ENCODE results near the gene UBL4A.

Gene UBL4A

DNA sequence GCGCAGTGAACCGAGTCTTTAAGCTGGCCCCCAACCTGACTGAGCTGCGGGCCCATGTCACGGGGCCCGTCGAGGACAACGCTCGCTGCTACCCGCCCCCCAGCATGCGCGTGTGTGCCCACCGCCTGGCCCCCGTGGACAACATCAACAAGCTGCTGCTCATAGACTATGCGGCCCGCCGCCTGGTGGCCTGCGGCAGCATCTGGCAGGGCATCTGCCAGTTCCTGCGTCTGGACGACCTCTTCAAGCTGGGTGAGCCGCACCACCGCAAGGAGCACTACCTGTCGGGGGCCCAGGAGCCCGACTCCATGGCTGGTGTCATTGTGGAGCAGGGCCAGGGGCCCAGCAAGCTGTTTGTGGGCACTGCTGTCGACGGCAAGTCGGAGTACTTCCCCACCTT lies 26.1 kb downstream of the UBL4A start:
- DNase-seq = peak; percentile 43 to 87

DNA sequence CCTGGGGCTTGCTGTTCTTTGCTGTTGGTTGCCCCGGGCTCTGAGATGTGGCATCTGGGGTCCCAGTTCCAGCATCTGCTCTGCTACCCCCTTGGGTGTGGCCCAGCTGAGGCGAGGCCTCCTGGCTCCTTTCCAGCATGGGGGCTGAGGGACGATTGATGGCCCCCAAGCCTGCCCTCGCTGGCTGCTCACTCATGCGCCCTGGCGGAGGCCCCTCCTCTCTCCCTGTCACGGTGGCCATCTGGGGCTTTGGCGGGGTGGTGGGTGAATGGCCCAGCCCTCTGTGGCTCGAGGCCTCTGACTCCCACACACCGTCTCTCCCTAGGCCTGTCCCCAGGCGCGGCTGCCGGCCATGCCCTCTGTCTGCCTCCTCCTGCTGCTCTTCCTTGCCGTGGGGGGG lies 26.6 kb downstream of the UBL4A start:
- DNase-seq = peak; percentile 66 to 87

DNA sequence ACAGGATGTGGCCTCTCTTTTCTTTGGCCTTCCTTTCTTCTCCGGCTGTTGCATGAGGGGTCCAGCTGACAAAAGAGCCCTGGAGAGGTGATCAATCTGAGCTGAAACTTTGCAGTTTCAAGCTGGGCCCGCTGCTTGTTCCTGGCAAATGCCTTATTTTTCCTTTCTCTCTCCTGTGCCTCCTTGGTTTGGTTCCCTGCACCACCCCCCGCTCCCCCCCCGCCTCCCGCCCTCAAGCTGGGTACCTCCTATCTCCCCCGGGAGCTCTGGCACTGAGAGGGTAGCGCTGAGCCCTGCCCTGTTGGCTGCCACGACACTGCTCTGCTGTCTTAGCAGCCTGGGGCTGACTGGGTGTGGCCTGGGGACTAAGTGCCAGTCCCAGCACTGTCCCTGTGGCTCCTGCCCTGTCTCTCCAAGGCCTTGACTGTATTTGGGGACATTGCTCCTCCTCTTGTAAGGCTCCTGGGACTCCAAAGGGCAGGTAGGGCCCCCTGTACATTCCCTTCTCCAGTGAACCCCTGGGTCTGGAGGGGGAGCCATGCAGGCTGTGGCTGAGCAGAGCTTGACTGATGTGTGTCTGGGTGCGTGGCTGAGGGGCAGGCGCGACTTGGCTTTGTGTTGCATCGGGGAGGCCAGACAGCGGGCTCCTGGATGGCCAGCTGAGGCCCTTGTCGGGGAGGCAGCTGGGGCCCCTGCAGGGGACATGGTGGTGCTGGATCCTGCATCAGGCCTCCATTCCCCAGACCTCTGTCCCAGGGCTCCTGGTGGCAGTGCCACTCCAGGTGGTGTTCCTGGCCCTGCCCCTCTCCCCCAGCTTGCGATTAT lies 27.2 kb downstream of the UBL4A start:
- peak; percentile 41 to 61 for DNase-seq

DNA sequence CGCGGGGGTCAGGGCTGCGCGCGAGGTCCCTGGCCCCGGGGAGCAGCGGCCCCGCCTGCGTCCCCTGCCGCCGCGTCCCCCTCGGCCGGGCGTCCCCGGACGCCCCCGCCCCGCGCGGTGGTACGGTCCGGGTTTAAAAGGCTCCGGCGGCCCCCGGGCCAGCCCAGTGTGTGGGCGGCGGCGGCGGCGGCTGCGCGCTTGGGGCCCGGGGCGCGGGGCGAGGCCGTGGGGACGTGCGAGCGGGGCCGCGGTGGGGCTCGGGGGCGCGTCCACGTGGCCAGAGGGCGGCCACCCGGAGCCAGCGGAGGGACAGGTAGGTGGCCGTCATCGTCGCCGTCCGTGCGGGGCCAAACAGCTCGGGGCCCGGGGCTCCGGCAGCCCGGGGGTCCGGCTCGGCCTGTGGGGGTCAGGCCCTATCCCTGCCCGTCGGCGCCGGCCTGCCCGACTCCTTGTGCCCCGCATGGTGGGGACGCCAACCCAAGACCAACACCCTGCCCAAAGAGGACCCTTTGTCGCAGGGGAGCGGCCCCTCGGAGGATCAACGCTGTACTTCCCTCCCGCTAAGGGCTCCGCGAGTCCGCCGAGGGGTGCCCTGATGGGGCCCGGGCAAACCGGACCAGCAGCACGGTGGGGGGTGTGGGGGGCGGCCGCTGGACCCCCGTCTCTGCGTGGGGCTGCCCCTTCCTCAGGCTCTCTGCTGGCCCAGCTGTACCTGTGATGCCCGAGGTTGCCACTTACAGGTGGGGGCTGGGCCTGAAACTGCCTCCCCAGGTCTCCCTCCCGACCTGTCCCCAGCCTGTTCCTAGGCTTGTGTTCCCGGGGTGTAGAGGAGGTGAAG lies 28.1 kb downstream of the UBL4A start, which contains the start of gene PLXNA3:
PLXNA3 (plus strand) TSS at position 166 of the 838 bp plus-strand sequence. CDS start 1,903 bp downstream, outside the sequence.
- peak in 1 of 2 experiments; percentile 59 for DNase-seq

DNA sequence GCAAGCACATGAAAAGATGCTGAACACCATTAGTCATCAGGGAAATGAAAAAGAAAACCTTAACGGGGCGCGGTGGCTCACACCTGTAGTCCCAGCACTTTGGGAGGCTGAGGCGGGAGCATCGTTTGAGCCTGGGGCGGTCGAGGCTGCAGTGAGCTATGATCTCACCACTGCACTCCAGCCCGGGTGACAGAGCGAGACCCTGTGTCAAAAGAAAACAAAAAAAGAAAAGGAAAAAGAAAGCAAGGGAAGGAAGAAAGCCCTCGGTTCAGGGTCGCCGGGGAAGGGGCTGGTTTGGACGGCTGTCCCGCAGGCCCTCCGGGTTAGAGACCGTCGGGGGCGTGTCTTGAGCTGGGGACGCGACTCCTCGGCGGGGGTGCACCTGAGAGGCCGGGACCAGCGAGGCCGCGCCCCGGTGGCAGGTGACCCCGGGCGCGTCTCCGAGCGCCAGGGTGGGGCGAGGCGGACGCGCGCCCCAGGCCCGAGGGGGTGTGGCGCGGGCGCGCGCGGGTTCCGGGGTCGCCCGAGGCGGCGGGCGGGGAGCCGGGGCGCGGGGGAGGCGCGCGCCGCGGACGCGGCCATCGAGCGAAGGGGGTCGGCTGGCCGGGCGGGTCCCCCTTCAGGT lies 28.8 kb downstream of the UBL4A start:
- DNase-seq = peak in 1 of 2 experiments; percentile 59

DNA sequence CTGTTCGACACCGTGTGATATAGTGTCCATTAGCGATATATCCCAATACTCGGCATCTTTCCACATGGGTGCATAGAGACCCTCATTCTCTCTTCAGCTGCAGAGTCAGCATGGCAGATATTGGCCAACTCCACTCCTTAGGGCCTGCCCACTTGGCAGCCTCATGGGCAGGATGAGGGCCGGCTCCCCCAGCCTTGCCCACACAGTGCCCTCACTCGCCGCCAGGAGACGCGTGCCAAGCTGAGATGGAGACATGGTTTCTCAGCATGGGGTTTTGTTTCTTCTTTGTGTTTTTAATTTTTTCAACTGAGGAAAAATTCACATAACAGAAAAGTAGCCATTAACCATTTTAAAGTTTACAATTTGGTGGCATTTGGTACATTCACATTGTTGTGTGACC lies 33.6 kb downstream of the UBL4A start:
- no peak for DNase-seq

DNA sequence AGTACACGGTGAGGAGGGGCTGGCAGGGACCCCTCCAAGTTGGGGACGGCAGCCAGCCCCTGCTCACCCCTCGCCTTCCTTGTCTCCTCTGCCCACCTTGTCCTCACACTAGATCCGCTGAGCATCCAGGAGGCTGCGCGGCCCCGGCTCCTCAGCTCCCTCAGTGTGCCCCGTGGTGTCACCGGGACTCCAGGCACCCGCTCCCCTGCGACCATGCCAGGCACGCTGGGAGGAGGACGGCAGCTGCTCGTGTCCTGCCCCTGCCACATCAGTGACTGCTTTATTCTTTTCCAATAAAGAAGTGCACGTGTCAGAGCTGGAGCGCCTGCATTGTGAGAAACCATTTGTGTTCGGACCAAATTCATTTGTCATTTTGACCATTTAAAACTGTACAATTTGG lies 36.1 kb downstream of the UBL4A start:
- no peak for DNase-seq

DNA sequence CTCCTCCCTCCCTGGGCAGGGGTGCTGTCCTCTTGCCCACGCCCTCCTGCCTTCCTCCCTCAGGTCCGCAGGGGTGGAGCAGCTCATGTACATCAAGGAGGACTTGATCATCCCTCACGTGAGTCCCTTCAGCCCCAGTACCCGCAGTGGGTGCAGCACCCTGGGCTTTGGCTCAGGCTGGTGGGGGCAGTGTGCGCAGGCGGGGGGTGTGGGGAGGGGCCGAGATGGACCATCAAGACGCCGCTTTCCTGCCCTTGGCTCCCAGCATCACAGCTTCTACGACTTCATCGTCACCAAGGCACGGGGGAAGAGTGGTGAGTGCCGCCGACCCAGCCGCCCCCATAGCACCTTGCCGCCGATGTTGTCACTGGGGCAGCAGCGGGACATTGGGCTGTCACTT lies 36.8 kb downstream of the UBL4A start:
- DNase-seq = no peak

DNA sequence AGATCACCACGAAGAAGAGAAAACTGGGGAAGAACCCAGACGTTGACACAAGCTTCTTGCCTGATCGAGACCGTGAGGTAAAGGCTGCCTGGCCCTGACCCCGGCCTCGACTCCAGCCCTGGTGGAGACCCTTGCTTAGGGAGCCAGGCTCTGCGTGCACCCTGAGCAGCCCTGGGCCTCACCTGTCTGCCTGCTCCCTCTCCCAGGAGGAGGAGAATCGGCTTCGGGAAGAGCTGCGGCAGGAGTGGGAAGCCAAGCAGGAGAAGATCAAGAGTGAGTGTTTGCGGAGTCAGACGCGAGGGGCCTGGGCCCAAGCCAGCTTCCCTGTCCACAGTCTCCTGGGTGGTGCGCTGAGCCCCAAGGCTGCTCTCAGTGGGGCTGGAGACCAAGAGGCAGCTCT lies 37.9 kb downstream of the UBL4A start:
- DNase-seq = no peak

DNA sequence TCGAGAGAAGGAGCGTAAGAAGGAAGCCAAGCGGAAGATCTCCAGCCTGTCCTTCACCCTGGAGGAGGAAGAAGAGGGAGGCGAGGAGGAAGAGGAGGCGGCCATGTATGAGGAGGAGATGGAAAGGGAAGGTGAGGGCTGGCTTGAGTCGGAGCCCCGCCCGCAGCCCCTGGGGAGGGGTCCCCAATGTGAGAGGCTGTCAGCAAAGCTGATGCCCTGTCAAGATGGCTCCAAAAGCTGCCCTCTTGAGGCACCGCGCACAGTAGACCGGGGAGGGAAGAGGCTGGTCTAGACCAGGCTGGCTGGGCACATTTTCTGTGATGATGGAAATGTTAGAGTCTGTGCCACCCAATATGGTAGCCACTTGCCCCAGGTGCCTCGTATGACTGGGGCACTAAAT lies 40.0 kb downstream of the UBL4A start:
- no peak for DNase-seq

DNA sequence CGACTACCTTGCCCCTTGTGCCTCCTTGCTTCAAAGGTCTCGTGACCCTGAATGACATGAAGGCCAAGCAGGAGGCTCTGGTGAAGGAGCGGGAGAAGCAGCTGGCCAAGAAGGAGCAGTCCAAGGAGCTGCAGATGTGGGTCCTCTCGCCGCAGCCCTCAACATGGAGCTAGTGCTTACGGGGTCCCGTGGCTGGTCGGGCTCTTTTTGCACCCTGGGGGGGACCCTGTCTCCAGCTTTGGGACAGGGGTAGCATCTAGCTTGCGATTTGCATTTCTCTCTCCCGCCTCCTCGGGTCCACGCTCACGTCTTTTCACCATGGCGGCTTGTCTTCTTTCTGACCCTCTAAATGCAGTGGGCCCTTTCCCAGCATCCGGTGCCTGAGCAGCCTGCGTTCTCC lies 40.6 kb downstream of the UBL4A start:
- DNase-seq = no peak

DNA sequence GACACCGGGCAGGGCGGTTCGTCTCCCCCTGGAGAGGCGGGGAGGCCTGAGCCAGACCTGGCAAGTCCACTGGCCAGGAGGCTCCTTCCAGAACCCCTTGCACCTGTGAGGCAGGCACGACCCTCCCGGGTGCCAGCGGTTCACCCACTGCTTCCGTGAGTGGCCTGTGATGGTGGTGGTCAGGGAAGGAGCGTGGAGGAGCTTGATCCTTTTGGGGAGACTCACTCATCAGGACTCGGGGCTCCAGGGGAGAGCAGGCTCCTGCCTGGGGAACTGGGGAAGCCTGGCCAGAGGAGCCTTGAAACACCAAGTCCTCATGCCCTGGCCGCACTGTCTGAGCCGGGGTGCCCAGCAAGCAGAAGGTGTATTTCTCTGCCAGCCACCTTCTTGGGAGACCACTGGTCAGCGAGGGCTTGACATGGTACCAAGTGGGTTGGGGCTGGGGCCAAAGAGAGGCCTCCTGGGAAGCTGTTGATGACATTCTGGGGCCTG lies 41.6 kb downstream of the UBL4A start:
- DNase-seq = no peak

DNA sequence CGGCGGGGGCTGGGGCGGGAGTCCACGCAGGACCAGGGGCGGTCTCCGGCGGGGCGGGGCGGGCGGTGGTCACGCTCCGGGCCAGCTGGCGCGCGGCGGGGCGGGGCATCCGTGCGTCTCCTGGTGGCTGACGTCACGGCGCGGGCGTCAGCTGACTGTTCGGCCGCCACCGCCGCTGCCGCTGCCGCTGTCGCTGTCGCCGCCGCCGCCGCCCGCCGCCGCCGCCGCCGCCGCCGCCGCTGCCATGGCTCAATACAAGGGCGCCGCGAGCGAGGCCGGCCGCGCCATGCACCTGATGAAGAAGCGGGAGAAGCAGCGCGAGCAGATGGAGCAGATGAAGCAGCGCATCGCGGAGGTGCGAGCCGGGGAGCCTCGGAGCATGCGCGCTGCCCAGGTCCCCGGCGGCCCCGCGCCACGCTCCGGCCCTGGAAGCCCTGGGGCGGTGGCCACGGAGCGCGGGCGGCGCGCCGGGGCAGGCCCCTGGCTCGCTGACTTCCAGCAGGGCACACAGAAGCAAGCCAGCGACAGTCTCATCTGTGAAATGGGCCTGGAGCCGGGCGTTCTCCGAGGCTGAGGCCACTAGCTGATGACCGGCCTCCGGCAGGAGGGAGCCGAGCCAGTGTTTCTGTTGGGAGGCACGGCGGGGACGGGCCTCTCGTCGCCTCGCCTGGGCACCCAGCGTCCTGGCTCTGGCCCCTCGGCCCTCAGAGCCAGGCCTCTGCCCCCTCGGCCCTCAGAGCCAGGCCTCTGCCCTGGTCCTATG lies 42.2 kb downstream of the UBL4A start, which contains the start of gene FAM50A:
FAM50A (plus strand) TSS at position 150 of the 763 bp plus-strand sequence; CDS start at position 245, 95 bp downstream.
- DNase-seq = peak; percentile 44 to 64

DNA sequence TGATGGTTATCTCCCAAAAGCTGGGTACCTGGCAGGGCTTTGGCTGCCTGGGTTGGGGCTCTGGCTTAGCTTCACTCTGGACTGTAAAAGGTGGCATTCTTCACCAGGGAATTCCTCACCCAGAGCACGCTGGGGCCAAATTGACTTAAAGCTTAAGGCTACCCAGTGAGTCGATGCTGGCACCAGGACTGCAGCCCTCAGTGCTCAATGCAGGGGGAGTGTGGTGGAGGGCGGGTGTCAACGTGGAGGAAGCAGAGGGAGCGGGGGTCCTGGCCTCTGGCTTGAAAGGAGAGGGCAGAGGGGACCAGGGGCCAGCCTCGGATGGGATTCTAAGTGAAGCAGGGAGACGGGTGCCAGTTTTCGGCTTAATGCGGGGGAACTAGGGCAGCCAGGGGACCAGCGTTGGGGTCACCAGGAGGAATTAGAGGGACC lies 42.9 kb downstream of the UBL4A start:
- peak in 1 of 2 experiments; percentile 10 for DNase-seq

DNA sequence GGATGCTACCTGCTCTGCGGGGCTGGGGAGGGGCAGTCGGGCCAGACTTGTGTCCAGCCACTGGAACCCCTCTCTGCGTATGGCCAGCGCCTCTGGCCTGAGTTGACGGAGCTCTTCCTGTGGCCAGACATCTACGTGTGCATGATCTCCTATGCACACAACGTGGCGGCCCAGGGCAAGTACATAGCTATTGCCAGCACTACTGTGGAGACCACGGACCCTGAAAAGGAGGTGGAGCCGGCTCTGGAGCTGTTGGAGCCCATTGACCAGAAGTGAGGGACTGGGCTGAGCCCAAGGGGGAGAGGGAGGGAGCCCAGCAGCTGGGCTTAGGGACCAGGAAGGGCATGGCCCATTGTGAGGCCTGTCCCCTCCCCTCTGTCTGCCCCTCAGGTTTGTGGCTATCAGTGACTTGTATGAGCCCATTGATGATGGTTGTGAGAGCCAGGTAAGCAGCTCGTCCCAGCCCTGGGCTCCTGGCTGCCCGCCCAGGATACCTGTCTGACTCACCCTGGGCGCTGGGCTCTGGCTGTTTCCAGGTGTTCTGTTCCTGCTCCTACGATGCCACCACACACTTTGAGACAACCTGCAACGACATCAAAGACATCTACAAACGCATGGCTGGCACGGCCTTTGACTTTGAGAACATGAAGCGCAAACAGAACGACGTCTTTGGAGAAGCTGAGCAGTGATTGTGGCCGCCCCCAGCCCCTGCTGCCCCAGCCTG lies 44.3 kb downstream of the UBL4A start:
- no peak for DNase-seq

DNA sequence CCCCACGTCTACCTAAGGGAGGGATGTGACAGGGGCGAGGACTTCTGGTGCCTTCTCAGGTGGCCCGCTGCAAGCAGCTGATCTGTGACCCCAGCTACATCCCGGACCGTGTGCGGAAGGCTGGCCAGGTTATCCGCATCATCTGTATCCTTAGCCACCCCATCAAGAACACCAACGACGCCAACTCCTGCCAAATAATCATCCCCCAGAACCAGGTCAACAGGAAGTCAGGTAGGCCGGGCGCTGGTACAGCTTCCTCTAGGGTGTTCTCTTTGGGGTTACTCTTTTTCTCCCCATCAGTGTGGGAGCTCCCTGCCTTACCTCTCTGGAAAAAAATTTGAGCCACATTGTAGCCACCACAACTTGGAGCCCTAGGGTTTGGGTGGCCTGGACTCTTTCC lies 44.9 kb downstream of the UBL4A start:
- no peak for DNase-seq

DNA sequence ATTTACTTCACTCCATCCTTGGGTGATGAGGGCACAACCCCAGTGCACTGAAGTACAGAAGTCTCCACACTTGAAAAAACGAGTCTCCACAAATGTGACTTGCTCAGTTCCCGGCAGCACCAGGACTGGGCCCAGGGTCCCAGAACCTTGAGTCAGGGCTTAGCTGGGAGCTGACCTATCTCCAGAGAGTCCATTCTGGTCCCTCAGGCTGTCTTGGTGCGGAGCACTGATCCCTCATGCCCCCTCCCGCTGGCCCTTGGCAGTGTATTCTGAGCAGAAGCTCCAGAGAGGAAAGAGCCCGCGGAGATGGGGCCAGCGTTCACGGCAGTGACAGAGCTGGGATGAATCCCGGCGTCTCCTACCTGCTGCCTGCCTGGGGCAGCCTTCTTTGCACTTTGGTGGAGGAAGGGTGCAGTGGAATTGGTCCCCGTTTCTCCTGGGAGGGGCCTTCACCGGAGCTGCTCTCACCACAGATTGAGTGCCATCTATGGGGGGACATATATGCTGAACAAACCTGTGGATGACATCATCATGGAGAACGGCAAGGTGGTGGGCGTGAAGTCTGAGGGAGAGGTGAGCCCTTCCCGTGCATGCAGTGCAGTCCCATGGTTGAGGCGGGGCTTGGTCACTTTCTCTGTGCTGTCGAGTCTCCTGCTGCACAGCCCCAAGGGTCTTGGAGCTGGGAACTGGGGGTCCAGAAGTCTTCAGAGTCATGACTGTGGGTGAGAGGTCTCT lies 45.6 kb downstream of the UBL4A start:
- DNase-seq = no peak

DNA sequence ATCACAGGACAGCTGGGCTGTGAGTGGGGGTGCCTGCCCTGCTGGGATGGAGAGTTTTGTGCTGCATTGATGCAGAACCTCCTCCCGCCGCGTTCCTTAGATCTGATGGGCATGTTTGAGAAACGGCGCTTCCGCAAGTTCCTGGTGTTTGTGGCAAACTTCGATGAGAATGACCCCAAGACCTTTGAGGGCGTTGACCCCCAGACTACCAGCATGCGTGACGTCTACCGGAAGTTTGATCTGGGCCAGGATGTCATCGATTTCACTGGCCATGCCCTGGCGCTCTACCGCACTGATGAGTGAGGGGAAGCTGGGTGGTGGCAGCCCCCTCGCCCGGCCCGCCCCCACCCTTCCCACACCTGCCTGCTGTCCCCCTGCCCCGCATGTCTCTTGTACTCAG lies 46.6 kb downstream of the UBL4A start:
- DNase-seq = no peak

DNA sequence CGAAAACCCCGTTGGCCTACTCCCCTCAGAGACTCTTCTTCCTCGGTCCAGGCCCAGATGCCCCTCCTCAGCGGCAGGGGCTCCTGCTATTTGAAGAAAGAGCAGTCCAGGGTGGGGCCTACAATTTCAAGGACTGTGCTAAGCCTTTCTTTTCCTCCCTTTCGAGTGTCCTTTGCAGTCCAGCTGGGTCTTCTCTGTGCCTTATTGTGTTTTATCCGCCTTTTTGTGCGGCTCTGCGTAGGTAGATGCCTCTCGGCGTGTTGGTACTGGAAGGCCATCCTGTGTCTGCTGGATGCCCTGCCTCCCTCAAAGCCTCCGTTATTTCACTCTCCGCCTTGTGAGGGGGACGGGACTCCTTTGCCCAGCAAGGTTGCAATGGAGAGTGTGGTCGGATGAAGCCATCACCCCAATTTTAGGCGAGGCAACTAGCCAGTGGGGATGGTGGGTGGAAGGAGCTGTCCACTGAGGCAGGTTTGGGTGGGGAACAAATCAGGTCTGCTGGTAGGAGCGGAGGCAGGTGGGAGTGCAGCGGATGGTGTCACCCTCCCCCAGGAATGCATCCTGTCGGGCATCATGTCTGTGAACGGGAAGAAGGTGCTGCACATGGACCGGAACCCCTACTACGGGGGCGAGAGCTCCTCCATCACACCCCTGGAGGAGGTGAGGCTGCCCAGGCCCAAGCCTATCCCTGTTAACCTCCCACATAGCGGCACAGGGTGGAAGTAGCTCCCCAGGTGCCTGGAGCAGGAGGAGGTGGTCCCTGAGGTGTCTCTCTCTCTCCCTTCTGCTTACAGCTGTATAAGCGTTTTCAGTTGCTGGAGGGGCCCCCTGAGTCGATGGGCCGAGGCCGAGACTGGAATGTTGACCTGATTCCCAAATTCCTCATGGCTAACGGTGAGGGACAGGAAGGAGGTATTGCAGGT lies 48.2 kb downstream of the UBL4A start:
- DNase-seq = no peak
